T-helper 17 cell (primary cell): Measurements from ENCODE around the gene RARS1. TPM values are rescaled to one million over a fixed set of nuclear protein-coding genes. Genes with fewer than 3 reads are reported as not detected.

Experiments used
- ATAC-seq: fragments of 150-1000 bp; cut with Tn5 transposase; 2 replicates; pipeline ENCODE4 v1.10.0; 2021; ENCODE audit warnings: mild to moderate bottlenecking, moderate library complexity
- DNase-seq, 3 donors: peaks; one replicate each; pipeline versions ENCODE4 v3.0.0 to v3.0.0-alpha.2; 2020 to 2021
- H3K9me3 ChIP-seq: one replicate; pipeline ENCODE4 v1.7.0; 2013; ENCODE audit warnings: low read length, mild to moderate bottlenecking; ENCODE audit not compliant: control insufficient read depth, poor library complexity, severe bottlenecking
- H3K27ac Mint-ChIP-seq: one replicate; pipeline ENCODE4 v1.8.0; 2022; ENCODE audit warnings: mild to moderate bottlenecking, moderate library complexity, mixed read lengths
- H3K27me3 Mint-ChIP-seq: one replicate; pipeline ENCODE4 v1.8.0; 2022; ENCODE audit warnings: mixed read lengths
- H3K36me3 Mint-ChIP-seq: one replicate; pipeline ENCODE4 v1.8.0; 2022; ENCODE audit warnings: low read depth, mixed read lengths
- H3K4me1 Mint-ChIP-seq: one replicate; pipeline ENCODE4 v1.8.0; 2022; ENCODE audit warnings: mild to moderate bottlenecking, mixed read lengths
- H3K4me3 Mint-ChIP-seq: one replicate; pipeline ENCODE4 v1.8.0; 2022; ENCODE audit warnings: mild to moderate bottlenecking, moderate library complexity, mixed read lengths
- total RNA-seq, 4 donors: library from RNA in 2 of 4; stranded (reverse) in 2 of 4; gene quantifications; one replicate each; pipeline ENCODE4 v1.2.3 and lab custom pipeline; 2022 to 2026

The RARS1 gene
- 10 to 100 TPM; 49.8 to 57.0 TPM for total RNA-seq
- total RNA-seq (lab: John Stamatoyannopoulos, UW), result 52.2 to 121 reads per million in 2 donors

GRCh38 chr5:168486136-168486879 lies at the start of gene RARS1:
Gene RARS1, plus strand, starts transcription at chr5:168486471. Its CDS starts 28 bp downstream, at chr5:168486499.
- H3K4me1 Mint-ChIP-seq, result peaks cover 31% of the 10 kb centered on the region
- peaks cover 5% of the 10 kb centered on the region for H3K36me3 Mint-ChIP-seq
- peak; percentile 79 to 80 (median 80) for DNase-seq

GRCh38 chr5:168438349-168438748 lies 47.9 kb upstream of the RARS1 start:
- Mint-ChIP-seq H3K4me3 (no peak overlapping the region), H3K27me3 (peaks cover 8% of the 10 kb centered on the region), H3K27ac (no peak overlapping the region), H3K36me3 (peaks cover 4% of the 10 kb centered on the region), H3K4me1 (peaks cover 12% of the 10 kb centered on the region)
- DNase-seq (no peak), ATAC-seq (no peak)
- H3K9me3 ChIP-seq, result no peaks in the 10 kb centered on the region

More at GRCh38 chr5:168486136-168486879, at the start of gene RARS1:
- H3K9me3 ChIP-seq, result no peaks in the 10 kb centered on the region
- peak within 1 kb of the TSS; percentile 96 for H3K27ac Mint-ChIP-seq
- ATAC-seq, result peak; percentile 89
- H3K4me3 Mint-ChIP-seq, result peak within 1 kb of the TSS; percentile 100
- H3K27me3 Mint-ChIP-seq, result no peaks in the 10 kb centered on the region

- no peak overlapping the region for H3K27ac Mint-ChIP-seq
- H3K27me3 Mint-ChIP-seq, result no peaks in the 10 kb centered on the region
- no peak overlapping the region for H3K4me3 Mint-ChIP-seq
- no peaks in the 10 kb centered on the region for H3K9me3 ChIP-seq
- ATAC-seq (no peak), DNase-seq (no peak)
- H3K4me1 Mint-ChIP-seq, result no peaks in the 10 kb centered on the region
- H3K36me3 Mint-ChIP-seq, result peaks cover 4% of the 10 kb centered on the region
Measured at GRCh38 chr5:168443533-168443932, 42.7 kb upstream of the RARS1 start.

- ATAC-seq (no peak), DNase-seq (no peak)
- no peaks in the 10 kb centered on the region for H3K27me3 Mint-ChIP-seq
- H3K27ac Mint-ChIP-seq, result no peak overlapping the region
- peak overlapping the region; percentile 19 for H3K4me3 Mint-ChIP-seq
- no peaks in the 10 kb centered on the region for H3K4me1 Mint-ChIP-seq
- no peaks in the 10 kb centered on the region for H3K9me3 ChIP-seq
- peaks cover 4% of the 10 kb centered on the region for H3K36me3 Mint-ChIP-seq
Measured at GRCh38 chr5:168443950-168444700, 42.1 kb upstream of the RARS1 start.

GRCh38 chr5:168446983-168447619 lies 39.2 kb upstream of the RARS1 start:
- DNase-seq (no peak), ATAC-seq (no peak)
- Mint-ChIP-seq H3K4me1 (no peaks in the 10 kb centered on the region), H3K27me3 (no peaks in the 10 kb centered on the region), H3K27ac (peak overlapping the region; percentile 29), H3K36me3 (peaks cover 4% of the 10 kb centered on the region), H3K4me3 (no peak overlapping the region)
- H3K9me3 ChIP-seq, result no peaks in the 10 kb centered on the region

- DNase-seq (no peak), ATAC-seq (no peak)
- Mint-ChIP-seq H3K27me3 (no peaks in the 10 kb centered on the region), H3K36me3 (peaks cover 4% of the 10 kb centered on the region), H3K27ac (peak overlapping the region; percentile 29), H3K4me3 (no peak overlapping the region), H3K4me1 (no peaks in the 10 kb centered on the region)
- H3K9me3 ChIP-seq, result no peaks in the 10 kb centered on the region
Measured at GRCh38 chr5:168447808-168448207, 38.5 kb upstream of the RARS1 start.

GRCh38 chr5:168449166-168449565 lies 37.1 kb upstream of the RARS1 start:
- Mint-ChIP-seq H3K27me3 (no peaks in the 10 kb centered on the region), H3K27ac (no peak overlapping the region), H3K36me3 (peaks cover 2% of the 10 kb centered on the region), H3K4me1 (no peaks in the 10 kb centered on the region), H3K4me3 (no peak overlapping the region)
- DNase-seq (no peak), ATAC-seq (no peak)
- H3K9me3 ChIP-seq, result no peaks in the 10 kb centered on the region

- no peaks in the 10 kb centered on the region for H3K9me3 ChIP-seq
- Mint-ChIP-seq H3K36me3 (no peaks in the 10 kb centered on the region), H3K27ac (no peak overlapping the region), H3K27me3 (no peaks in the 10 kb centered on the region), H3K4me1 (no peaks in the 10 kb centered on the region), H3K4me3 (no peak overlapping the region)
- no peak for DNase-seq
- ATAC-seq, result no peak
Measured at GRCh38 chr5:168451565-168451964, 34.7 kb upstream of the RARS1 start.

- H3K36me3 Mint-ChIP-seq, result peaks cover 3% of the 10 kb centered on the region
- no peaks in the 10 kb centered on the region for H3K9me3 ChIP-seq
- no peak overlapping the region for H3K4me3 Mint-ChIP-seq
- H3K27me3 Mint-ChIP-seq, result no peaks in the 10 kb centered on the region
- DNase-seq, result no peak
- H3K4me1 Mint-ChIP-seq, result no peaks in the 10 kb centered on the region
- H3K27ac Mint-ChIP-seq, result no peak overlapping the region
- no peak for ATAC-seq
Measured at GRCh38 chr5:168455201-168455600, 31.1 kb upstream of the RARS1 start.

GRCh38 chr5:168457542-168457941 lies 28.7 kb upstream of the RARS1 start:
- no peaks in the 10 kb centered on the region for H3K4me1 Mint-ChIP-seq
- no peak overlapping the region for H3K4me3 Mint-ChIP-seq
- peaks cover 3% of the 10 kb centered on the region for H3K36me3 Mint-ChIP-seq
- H3K9me3 ChIP-seq, result no peaks in the 10 kb centered on the region
- peak overlapping the region; percentile 49 for H3K27ac Mint-ChIP-seq
- ATAC-seq (no peak), DNase-seq (no peak)
- H3K27me3 Mint-ChIP-seq, result no peaks in the 10 kb centered on the region

- ATAC-seq (no peak), DNase-seq (no peak)
- Mint-ChIP-seq H3K4me3 (no peak overlapping the region), H3K36me3 (peaks cover 6% of the 10 kb centered on the region), H3K4me1 (peaks cover 4% of the 10 kb centered on the region), H3K27ac (peak overlapping the region; percentile 32), H3K27me3 (no peaks in the 10 kb centered on the region)
- H3K9me3 ChIP-seq, result no peaks in the 10 kb centered on the region
Measured at GRCh38 chr5:168460606-168461005, 25.7 kb upstream of the RARS1 start.

- no peak overlapping the region for H3K27ac Mint-ChIP-seq
Measured at GRCh38 chr5:168463081-168463480, 23.2 kb upstream of the RARS1 start.

GRCh38 chr5:168464214-168464613 lies 22.1 kb upstream of the RARS1 start:
- Mint-ChIP-seq H3K36me3 (peaks cover 3% of the 10 kb centered on the region), H3K4me3 (no peak overlapping the region), H3K4me1 (peaks cover 4% of the 10 kb centered on the region), H3K27me3 (no peaks in the 10 kb centered on the region), H3K27ac (peak overlapping the region; percentile 76)
- no peak for ATAC-seq
- H3K9me3 ChIP-seq, result no peaks in the 10 kb centered on the region
- DNase-seq, result no peak

More at GRCh38 chr5:168463081-168463480, 23.2 kb upstream of the RARS1 start:
- peaks cover 4% of the 10 kb centered on the region for H3K4me1 Mint-ChIP-seq
- DNase-seq, result no peak
- peaks cover 3% of the 10 kb centered on the region for H3K36me3 Mint-ChIP-seq
- ATAC-seq, result no peak
- no peaks in the 10 kb centered on the region for H3K9me3 ChIP-seq
- no peak overlapping the region for H3K4me3 Mint-ChIP-seq
- no peaks in the 10 kb centered on the region for H3K27me3 Mint-ChIP-seq
